ENCODE results near the gene CTBP2.

DNA sequence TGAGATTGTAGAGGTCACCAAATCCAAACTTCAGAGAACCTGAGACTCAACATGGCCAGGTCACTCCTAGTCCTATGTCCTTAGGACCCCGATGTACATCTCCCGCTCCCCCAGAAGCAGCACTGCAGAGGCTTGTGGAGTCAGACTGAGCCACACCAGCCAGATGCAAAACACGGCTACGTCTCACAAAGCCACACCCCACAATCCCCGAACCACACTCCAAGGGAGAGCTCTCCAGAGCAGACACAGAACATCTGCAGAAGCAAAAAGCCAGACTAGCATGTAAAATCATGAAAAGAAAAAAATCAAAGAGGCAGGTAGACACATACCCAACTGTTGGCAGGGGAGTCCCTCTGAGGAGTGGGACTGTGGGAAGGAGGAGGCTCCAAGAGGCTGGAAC is 104.9 kb downstream of the CTBP2 start:
- no peak for TF ChIP-seq POLR2A (IDR thresholded peaks at IDR 0.05)
- no peak for TF ChIP-seq CTCF (IDR thresholded peaks at IDR 0.05)
